Neural progenitor cell (in vitro differentiated cells): ENCODE data around the gene NF2. TPM values are rescaled to one million over a fixed set of nuclear protein-coding genes. Genes with fewer than 3 reads are reported as not detected.

Source experiments
- DNase-seq: peaks from one replicate; pipeline ENCODE4 v3.0.0-alpha.2; 2016; ENCODE audit warnings: low spot score
- H2AFZ ChIP-seq: fragments of 200-600 bp; sonication (generic); replicated peaks from 2 replicates; pipeline ENCODE4 v1.6.1; 2016; ENCODE audit warnings: antibody characterized with exemption
- H3F3A ChIP-seq: fragments of 200-600 bp; sonication (generic); 2 replicates; pipeline ENCODE4 v1.6.1; 2016; ENCODE audit warnings: antibody characterized with exemption, low read depth
- H3K27ac ChIP-seq: fragments of 200-600 bp; sonication (generic); 2 replicates; pipeline ENCODE4 v1.5.1; 2016; ENCODE audit warnings: mild to moderate bottlenecking
- H3K27me3 ChIP-seq: fragments of 200-600 bp; sonication (generic); 2 replicates; pipeline ENCODE4 v1.6.1; 2016; ENCODE audit warnings: mild to moderate bottlenecking, moderate library complexity
- H3K36me3 ChIP-seq: fragments of 200-600 bp; sonication (generic); 2 replicates; pipeline ENCODE4 v1.5.1; 2016
- H3K4me1 ChIP-seq: fragments of 200-600 bp; sonication (generic); 2 replicates; pipeline ENCODE4 v1.6.1; 2016; ENCODE audit warnings: mixed run types
- H3K4me2 ChIP-seq: fragments of 200-600 bp; sonication (generic); 2 replicates; pipeline ENCODE4 v1.6.1; 2016
- H3K4me3 ChIP-seq: fragments of 200-600 bp; sonication (generic); 2 replicates; pipeline ENCODE4 v1.5.1; 2016
- H3K79me2 ChIP-seq: fragments of 200-600 bp; sonication (generic); 2 replicates; pipeline ENCODE4 v1.6.1; 2016; ENCODE audit warnings: low read depth
- H3K9ac ChIP-seq: fragments of 200-600 bp; sonication (generic); 2 replicates; pipeline ENCODE4 v1.6.1; 2016
- H3K9me3 ChIP-seq: fragments of 200-600 bp; sonication (generic); 2 replicates; pipeline ENCODE4 v1.5.1; 2016; ENCODE audit warnings: low read depth
- H4K20me1 ChIP-seq: fragments of 200-600 bp; sonication (generic); 2 replicates; pipeline ENCODE4 v1.6.1; 2016; ENCODE audit warnings: low read depth
- H3K27ac Mint-ChIP-seq: 3 replicates; pipeline ENCODE4 v1.8.0; 2021; ENCODE audit warnings: mixed read lengths
- H3K27me3 Mint-ChIP-seq: 2 replicates; pipeline ENCODE4 v1.8.0; 2022; ENCODE audit warnings: low read depth, mild to moderate bottlenecking, inconsistent platforms, moderate library complexity, mixed read lengths; ENCODE audit not compliant: insufficient read depth
- H3K36me3 Mint-ChIP-seq: 3 replicates; pipeline ENCODE4 v1.8.0; 2021; ENCODE audit warnings: mixed read lengths
- H3K4me1 Mint-ChIP-seq: 3 replicates; pipeline ENCODE4 v1.8.0; 2021; ENCODE audit warnings: mixed read lengths
- H3K4me3 Mint-ChIP-seq: 3 replicates; pipeline ENCODE4 v1.8.0; 2021; ENCODE audit warnings: mild to moderate bottlenecking, moderate library complexity, mixed read lengths
- H3K9me3 Mint-ChIP-seq: 3 replicates; pipeline ENCODE4 v1.8.0; 2020; ENCODE audit warnings: mixed read lengths
- EZH2 ChIP-seq: fragments of 200-600 bp; sonication (generic); IDR thresholded peaks from 2 replicates; pipeline ENCODE4 v1.6.1; 2017; ENCODE audit warnings: antibody characterized with exemption, mild to moderate bottlenecking, moderate library complexity
- EZH2phosphoT487 ChIP-seq: fragments of 200-600 bp; sonication (generic); IDR thresholded peaks from 2 replicates; pipeline ENCODE4 v1.6.1; 2017; ENCODE audit warnings: antibody characterized with exemption
- total RNA-seq: library from RNA; depleted of rRNA; stranded (reverse); fragments of >200 nt; gene quantifications from 2 replicates; pipeline ENCODE4 v1.2.3, GENCODE V29; 2015; ENCODE audit warnings: low replicate concordance
- TF ChIP-seq, protein P1 (sequence below): fragments of 200-600 bp; sonication (generic); IDR thresholded peaks from 2 replicates; pipeline ENCODE4 v1.5.1; 2017; ENCODE audit warnings: antibody characterized with exemption, mild to moderate bottlenecking

Gene NF2
- total RNA-seq, 1 donor from 2014 or later: 18.7 TPM

DNA sequence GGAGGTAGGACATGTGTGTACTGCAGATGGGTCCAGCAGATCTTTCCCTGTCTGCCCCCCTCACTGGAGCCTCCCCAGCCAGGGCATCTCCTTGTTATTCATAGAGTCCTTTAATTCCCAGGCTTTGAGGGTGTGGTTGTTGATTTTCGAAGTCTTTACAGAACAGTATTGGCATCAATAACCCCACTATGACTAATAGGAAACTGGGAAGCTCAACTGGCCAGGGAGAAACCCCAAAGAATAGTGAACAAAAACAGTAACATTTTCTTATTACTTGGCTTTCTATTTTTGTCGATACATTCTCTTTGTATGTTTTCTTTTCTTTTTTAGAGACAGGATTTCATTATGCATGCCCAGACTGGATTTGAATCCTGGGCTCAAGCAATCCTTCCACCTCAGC, 57.9 kb downstream of the NF2 start:
- no peak overlapping the region for H3K9ac ChIP-seq
- H3K4me1 ChIP-seq: peaks cover 43% of the 10 kb centered on the region
- H3K79me2 ChIP-seq: no peaks in the 10 kb centered on the region
- H3K4me3 ChIP-seq: no peak overlapping the region
- Mint-ChIP-seq H3K4me3 (no peak overlapping the region), H3K4me1 (peaks cover 17% of the 10 kb centered on the region), H3K36me3 (peaks cover 25% of the 10 kb centered on the region), H3K9me3 (no peaks in the 10 kb centered on the region), H3K27ac (no peak overlapping the region), H3K27me3 (no peaks in the 10 kb centered on the region)
- H3K4me2 ChIP-seq: no peak overlapping the region
- H3K27ac ChIP-seq: no peak overlapping the region
- no peaks in the 10 kb centered on the region for H4K20me1 ChIP-seq
- no peak for DNase-seq
- peaks cover 28% of the 10 kb centered on the region for H3F3A ChIP-seq
- no peak for TF ChIP-seq EZH2
- no peak for TF ChIP-seq EZH2phosphoT487
- TF ChIP-seq, protein P1, sequence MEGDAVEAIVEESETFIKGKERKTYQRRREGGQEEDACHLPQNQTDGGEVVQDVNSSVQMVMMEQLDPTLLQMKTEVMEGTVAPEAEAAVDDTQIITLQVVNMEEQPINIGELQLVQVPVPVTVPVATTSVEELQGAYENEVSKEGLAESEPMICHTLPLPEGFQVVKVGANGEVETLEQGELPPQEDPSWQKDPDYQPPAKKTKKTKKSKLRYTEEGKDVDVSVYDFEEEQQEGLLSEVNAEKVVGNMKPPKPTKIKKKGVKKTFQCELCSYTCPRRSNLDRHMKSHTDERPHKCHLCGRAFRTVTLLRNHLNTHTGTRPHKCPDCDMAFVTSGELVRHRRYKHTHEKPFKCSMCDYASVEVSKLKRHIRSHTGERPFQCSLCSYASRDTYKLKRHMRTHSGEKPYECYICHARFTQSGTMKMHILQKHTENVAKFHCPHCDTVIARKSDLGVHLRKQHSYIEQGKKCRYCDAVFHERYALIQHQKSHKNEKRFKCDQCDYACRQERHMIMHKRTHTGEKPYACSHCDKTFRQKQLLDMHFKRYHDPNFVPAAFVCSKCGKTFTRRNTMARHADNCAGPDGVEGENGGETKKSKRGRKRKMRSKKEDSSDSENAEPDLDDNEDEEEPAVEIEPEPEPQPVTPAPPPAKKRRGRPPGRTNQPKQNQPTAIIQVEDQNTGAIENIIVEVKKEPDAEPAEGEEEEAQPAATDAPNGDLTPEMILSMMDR: no peak
- no peaks in the 10 kb centered on the region for H3K27me3 ChIP-seq
- no peak overlapping the region for H2AFZ ChIP-seq
- H3K9me3 ChIP-seq: no peaks in the 10 kb centered on the region
- no peaks in the 10 kb centered on the region for H3K36me3 ChIP-seq

DNA sequence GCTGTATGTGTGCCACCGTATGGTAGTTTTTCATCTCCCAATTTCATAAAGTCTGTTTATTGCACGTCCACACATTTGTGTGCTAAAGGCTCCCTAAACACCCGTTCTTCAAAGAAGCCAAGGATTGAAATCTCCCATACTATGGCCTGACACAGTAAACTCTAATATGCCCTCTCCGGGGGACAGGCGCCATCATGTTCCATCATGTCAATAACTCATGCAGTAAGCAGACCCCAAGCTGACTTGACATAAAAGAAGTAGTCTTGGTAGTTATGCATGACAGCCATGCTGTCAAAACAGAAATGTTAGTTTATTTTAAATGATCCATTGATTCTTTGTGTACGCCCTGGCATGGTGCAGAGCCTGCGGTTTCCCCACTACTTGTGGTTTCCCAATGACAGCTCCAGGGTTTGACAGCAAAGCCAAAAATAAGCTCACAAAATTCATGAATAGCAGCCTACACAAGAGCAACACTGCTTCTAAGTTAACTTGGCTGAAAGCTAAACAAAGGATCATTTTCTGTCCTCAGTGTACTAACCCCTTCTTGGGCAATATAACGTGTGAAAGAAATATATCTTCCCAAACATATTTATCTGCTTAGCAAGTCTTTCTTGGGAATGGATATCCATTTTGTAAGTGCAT, 59.9 kb downstream of the NF2 start:
- no peaks in the 10 kb centered on the region for H3K9me3 Mint-ChIP-seq
- H3K4me1 ChIP-seq: peaks cover 30% of the 10 kb centered on the region
- no peak overlapping the region for H3K4me3 Mint-ChIP-seq
- no peak overlapping the region for H2AFZ ChIP-seq
- no peaks in the 10 kb centered on the region for H3K79me2 ChIP-seq
- DNase-seq: no peak
- no peaks in the 10 kb centered on the region for H3K36me3 ChIP-seq
- peaks cover 14% of the 10 kb centered on the region for H3K4me1 Mint-ChIP-seq
- H3K27me3 Mint-ChIP-seq: peaks cover 2% of the 10 kb centered on the region
- H4K20me1 ChIP-seq: no peaks in the 10 kb centered on the region
- H3K9ac ChIP-seq: no peak overlapping the region
- H3K4me3 ChIP-seq: no peak overlapping the region
- no peak overlapping the region for H3K27ac Mint-ChIP-seq
- H3K36me3 Mint-ChIP-seq: peaks cover 28% of the 10 kb centered on the region
- H3F3A ChIP-seq: peaks cover 13% of the 10 kb centered on the region
- no peak overlapping the region for H3K4me2 ChIP-seq
- H3K27me3 ChIP-seq: no peaks in the 10 kb centered on the region
- H3K27ac ChIP-seq: no peak overlapping the region
- H3K9me3 ChIP-seq: no peaks in the 10 kb centered on the region
- TF ChIP-seq, protein P1: no peak
- no peak for TF ChIP-seq EZH2phosphoT487
- TF ChIP-seq EZH2: no peak

DNA sequence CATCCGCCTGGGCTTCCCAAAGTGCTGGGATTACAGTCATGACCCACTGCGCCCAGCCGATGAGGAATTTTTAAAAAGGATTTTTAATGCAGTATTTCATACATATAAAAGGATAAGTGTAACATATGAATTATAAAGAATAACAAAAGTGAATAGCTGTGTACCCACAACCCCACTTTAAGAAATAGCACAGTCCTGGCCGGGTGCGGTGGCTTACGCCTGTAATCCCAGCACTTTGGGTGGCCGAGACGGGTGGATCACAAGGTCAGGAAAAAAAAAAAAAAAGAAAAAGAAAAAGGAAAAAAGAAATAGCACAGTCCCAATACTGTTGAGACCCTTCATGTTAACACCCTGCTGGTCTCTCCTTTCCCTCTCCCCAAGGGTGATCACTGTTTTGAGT, 62.1 kb downstream of the NF2 start:
- Histone ChIP-seq H3K9ac (no peak overlapping the region), H3K27me3 (no peaks in the 10 kb centered on the region), H3F3A (peaks cover 15% of the 10 kb centered on the region), H3K79me2 (no peaks in the 10 kb centered on the region), H3K27ac (no peak overlapping the region), H3K4me2 (no peak overlapping the region), H3K4me3 (no peak overlapping the region), H3K36me3 (no peaks in the 10 kb centered on the region), H4K20me1 (peaks cover 9% of the 10 kb centered on the region), H3K4me1 (peaks cover 17% of the 10 kb centered on the region), H3K9me3 (no peaks in the 10 kb centered on the region), H2AFZ (no peak overlapping the region)
- no peak for DNase-seq
- Mint-ChIP-seq H3K27me3 (peaks cover 2% of the 10 kb centered on the region), H3K4me1 (peaks cover 27% of the 10 kb centered on the region), H3K27ac (no peak overlapping the region), H3K4me3 (no peak overlapping the region), H3K36me3 (peaks cover 29% of the 10 kb centered on the region), H3K9me3 (no peaks in the 10 kb centered on the region)
- no peak for TF ChIP-seq EZH2phosphoT487
- TF ChIP-seq, protein P1: no peak
